Glutamatergic neuron (in vitro differentiated cells): ENCODE measurements around the gene RASGRP1. TPM values are rescaled to one million over a fixed set of nuclear protein-coding genes. Genes with fewer than 3 reads are reported as not detected.

Experiments
- DNase-seq: peaks from one replicate; pipeline ENCODE4 v3.0.0; 2022
- H3K27ac Mint-ChIP-seq: one replicate; pipeline ENCODE4 v1.8.0; 2020; ENCODE audit warnings: mild to moderate bottlenecking, mixed read lengths, inconsistent platforms; ENCODE audit not compliant: unreplicated experiment
- H3K27me3 Mint-ChIP-seq: one replicate; pipeline ENCODE4 v1.8.0; 2020; ENCODE audit warnings: mild to moderate bottlenecking, moderate library complexity, mixed read lengths, inconsistent platforms; ENCODE audit not compliant: unreplicated experiment
- H3K36me3 Mint-ChIP-seq: one replicate; pipeline ENCODE4 v1.8.0; 2020; ENCODE audit warnings: mild to moderate bottlenecking, mixed read lengths, inconsistent platforms; ENCODE audit not compliant: unreplicated experiment
- H3K4me1 Mint-ChIP-seq: one replicate; pipeline ENCODE4 v1.8.0; 2020; ENCODE audit warnings: mild to moderate bottlenecking, low read depth, mixed read lengths, inconsistent platforms; ENCODE audit not compliant: unreplicated experiment
- H3K4me3 Mint-ChIP-seq: one replicate; pipeline ENCODE4 v1.8.0; 2020; ENCODE audit warnings: mild to moderate bottlenecking, mixed read lengths, inconsistent platforms; ENCODE audit not compliant: unreplicated experiment
- H3K9me3 Mint-ChIP-seq: one replicate; pipeline ENCODE4 v1.8.0; 2020; ENCODE audit warnings: mild to moderate bottlenecking, moderate library complexity, mixed read lengths, inconsistent platforms; ENCODE audit not compliant: unreplicated experiment
- CTCF ChIP-seq: fragments of 200-600 bp; sonication (generic); IDR thresholded peaks from one replicate; pipeline ENCODE4 v1.5.0; 2021; ENCODE audit not compliant: partially characterized antibody, unreplicated experiment
- total RNA-seq: library from RNA; stranded (reverse); fragmentation: NEBNext Ultra II Directional; extraction: Animal tissue kit (Norgen Biotek cat#: 25700); gene quantifications from one replicate; pipeline ENCODE4 v1.2.1, GENCODE V29; 2021; ENCODE audit not compliant: unreplicated experiment

The RASGRP1 gene
- total RNA-seq, 1 donor from 2014 or later = not detected

- no peak overlapping the region for H3K4me3 Mint-ChIP-seq
- no peak overlapping the region for H3K27ac Mint-ChIP-seq
- H3K9me3 Mint-ChIP-seq = peaks cover 2% of the 10 kb centered on the region
- no peaks in the 10 kb centered on the region for H3K36me3 Mint-ChIP-seq
- TF ChIP-seq CTCF = no peak
- H3K4me1 Mint-ChIP-seq = peaks cover 10% of the 10 kb centered on the region
- DNase-seq = no peak
- H3K27me3 Mint-ChIP-seq = no peaks in the 10 kb centered on the region
Measured at GRCh38 chr15:38609097-38609738, 44.6 kb upstream of the RASGRP1 start.

DNA sequence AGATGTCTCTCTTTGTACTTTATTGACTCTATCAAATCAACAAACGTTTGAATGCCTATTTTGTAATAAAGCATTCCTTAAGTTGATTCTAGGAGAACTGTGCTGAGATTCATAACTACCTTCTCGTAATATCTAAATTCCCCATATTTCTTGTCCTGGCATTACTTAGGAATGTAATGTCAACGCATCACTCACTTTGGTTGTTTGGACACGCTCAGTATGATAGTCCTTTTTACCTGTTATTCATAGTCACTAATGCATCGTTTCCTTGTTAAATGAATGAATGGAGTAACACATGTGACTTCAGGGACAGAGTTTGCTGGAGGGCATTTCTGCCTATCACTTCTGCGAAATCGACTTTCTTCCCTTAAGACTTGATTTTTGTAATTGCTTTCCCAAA lies 44.1 kb upstream of the RASGRP1 start:
- H3K9me3 Mint-ChIP-seq = no peaks in the 10 kb centered on the region
- no peaks in the 10 kb centered on the region for H3K36me3 Mint-ChIP-seq
- no peak overlapping the region for H3K27ac Mint-ChIP-seq
- no peak overlapping the region for H3K4me3 Mint-ChIP-seq
- no peak for DNase-seq
- no peak for TF ChIP-seq CTCF
- no peaks in the 10 kb centered on the region for H3K27me3 Mint-ChIP-seq
- H3K4me1 Mint-ChIP-seq = peaks cover 10% of the 10 kb centered on the region

DNA sequence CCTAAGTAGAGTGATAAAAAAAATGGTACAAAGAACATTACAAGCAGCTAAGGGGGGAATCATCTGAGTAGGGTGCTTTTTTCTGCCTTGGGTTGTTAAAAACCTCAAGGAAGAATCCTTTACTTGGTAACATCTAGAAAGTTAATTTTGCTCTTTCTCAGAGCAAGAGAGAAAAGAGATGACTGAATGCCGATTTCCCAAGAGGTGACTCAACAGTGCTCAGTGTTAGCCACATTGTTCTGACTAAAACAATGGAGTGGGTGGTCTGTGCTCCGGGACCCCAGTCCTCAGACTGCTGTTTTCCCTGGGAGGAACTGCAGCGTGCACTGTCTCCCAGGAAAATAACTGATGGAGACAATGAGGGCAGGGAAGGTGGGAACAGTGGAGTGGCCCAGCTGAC lies 41.1 kb upstream of the RASGRP1 start:
- peaks cover 12% of the 10 kb centered on the region for H3K4me1 Mint-ChIP-seq
- no peak overlapping the region for H3K27ac Mint-ChIP-seq
- TF ChIP-seq CTCF = no peak
- H3K4me3 Mint-ChIP-seq = no peak overlapping the region
- H3K36me3 Mint-ChIP-seq = no peaks in the 10 kb centered on the region
- no peak for DNase-seq
- no peaks in the 10 kb centered on the region for H3K27me3 Mint-ChIP-seq
- H3K9me3 Mint-ChIP-seq = no peaks in the 10 kb centered on the region

DNA sequence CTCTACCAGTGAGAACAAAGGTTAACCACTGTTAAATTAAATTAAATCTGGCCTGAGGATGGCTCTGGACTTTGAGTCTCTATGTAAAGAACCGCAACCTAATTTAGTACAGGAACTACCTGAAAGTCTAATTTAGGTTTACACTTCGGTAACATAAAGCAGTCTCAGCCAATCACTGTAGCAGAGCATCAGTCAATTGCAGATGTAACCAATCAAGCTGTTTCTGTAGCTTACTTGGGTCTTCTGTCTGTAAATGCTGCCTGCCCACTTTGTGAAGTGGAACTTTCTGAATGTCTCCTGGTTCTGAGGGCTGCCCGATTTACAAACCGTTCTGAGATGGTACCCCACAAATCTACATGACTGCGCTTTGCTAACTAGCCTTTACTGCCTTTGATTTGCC lies 39.1 kb upstream of the RASGRP1 start:
- TF ChIP-seq CTCF = no peak
- DNase-seq = no peak
- Mint-ChIP-seq H3K9me3 (no peaks in the 10 kb centered on the region), H3K27me3 (no peaks in the 10 kb centered on the region), H3K4me1 (peaks cover 4% of the 10 kb centered on the region), H3K27ac (no peak overlapping the region), H3K36me3 (no peaks in the 10 kb centered on the region), H3K4me3 (no peak overlapping the region)

- Mint-ChIP-seq H3K4me1 (peaks cover 4% of the 10 kb centered on the region), H3K27ac (no peak overlapping the region), H3K4me3 (no peak overlapping the region), H3K9me3 (no peaks in the 10 kb centered on the region), H3K27me3 (no peaks in the 10 kb centered on the region), H3K36me3 (no peaks in the 10 kb centered on the region)
- no peak for TF ChIP-seq CTCF
- DNase-seq = no peak
Measured at GRCh38 chr15:38602910-38603670, 38.5 kb upstream of the RASGRP1 start.
